Retina (tissue), 1 donor: Measurements from ENCODE around the gene SIMC1.
"Not testable (repeated sequence)": the region's sequence is repeated elsewhere in the genome, so short reads cannot be mapped to it uniquely, and the experiment has no call there.

Experiments used
- DNase-seq: peaks from one replicate; pipeline ENCODE4 v3.0.0-alpha.2; 2016

Gene SIMC1

GRCh38 chr5:176237971-176238644, at the start of gene SIMC1:
TSS of gene SIMC1 (plus strand) at chr5:176238424. CDS start at chr5:176238509, 85 bp downstream.
- peak; percentile 78 for DNase-seq

- no peak for DNase-seq
Measured at GRCh38 chr5:176188506-176189193, 49.6 kb upstream of the SIMC1 start.

GRCh38 chr5:176189857-176190256, 48.4 kb upstream of the SIMC1 start:
- DNase-seq, result no peak

- no peak for DNase-seq
Measured at GRCh38 chr5:176190886-176191755, 47.1 kb upstream of the SIMC1 start.

- DNase-seq, result no peak
Measured at GRCh38 chr5:176192094-176192721, 46.0 kb upstream of the SIMC1 start.

GRCh38 chr5:176192722-176193117, 45.5 kb upstream of the SIMC1 start:
- not testable (repeated sequence) for DNase-seq

- not testable (repeated sequence) for DNase-seq
Measured at GRCh38 chr5:176193636-176194035, 44.6 kb upstream of the SIMC1 start.

- not testable (repeated sequence) for DNase-seq
Measured at GRCh38 chr5:176194238-176195083, 43.8 kb upstream of the SIMC1 start.

GRCh38 chr5:176195084-176195413, 43.2 kb upstream of the SIMC1 start:
- not testable (repeated sequence) for DNase-seq

GRCh38 chr5:176195487-176196207, 42.6 kb upstream of the SIMC1 start:
- DNase-seq, result not testable (repeated sequence)

- not testable (repeated sequence) for DNase-seq
Measured at GRCh38 chr5:176196781-176197180, 41.4 kb upstream of the SIMC1 start.

- not testable (repeated sequence) for DNase-seq
Measured at GRCh38 chr5:176197234-176197858, 40.9 kb upstream of the SIMC1 start.

GRCh38 chr5:176198299-176198698, 39.9 kb upstream of the SIMC1 start:
- not testable (repeated sequence) for DNase-seq

GRCh38 chr5:176198991-176199733, 39.1 kb upstream of the SIMC1 start:
- DNase-seq, result peak; percentile 49

GRCh38 chr5:176199803-176200399, 38.3 kb upstream of the SIMC1 start:
- not testable (repeated sequence) for DNase-seq

GRCh38 chr5:176201811-176202210, 36.4 kb upstream of the SIMC1 start:
- DNase-seq, result no peak

- no peak for DNase-seq
Measured at GRCh38 chr5:176203086-176203485, 35.1 kb upstream of the SIMC1 start.

- DNase-seq, result not testable (repeated sequence)
Measured at GRCh38 chr5:176203535-176203934, 34.7 kb upstream of the SIMC1 start.

- not testable (repeated sequence) for DNase-seq
Measured at GRCh38 chr5:176214466-176215021, 23.7 kb upstream of the SIMC1 start.
